H9 (cell line): Measurements from ENCODE around the gene SPIB. TPM values are rescaled to one million over a fixed set of nuclear protein-coding genes. Genes with fewer than 3 reads are reported as not detected.

Experiments used
- DNase-seq: peaks from one replicate; pipeline ENCODE4 v3.0.0-alpha.2; 2017
- H2AFZ ChIP-seq: one replicate; pipeline ENCODE4 v1.6.1; 2013; ENCODE audit warnings: mild to moderate bottlenecking, low read length, control low read depth, moderate library complexity
- H2AK5ac ChIP-seq: 2 replicates; pipeline ENCODE4 v1.6.1; 2013; ENCODE audit warnings: low read length, control low read depth, mixed read lengths; ENCODE audit not compliant: insufficient read length
- H2BK120ac ChIP-seq: one replicate; pipeline ENCODE4 v1.6.1; 2013; ENCODE audit warnings: low read depth, mild to moderate bottlenecking, low read length, control low read depth, inconsistent platforms; ENCODE audit not compliant: poor library complexity, severe bottlenecking
- H2BK12ac ChIP-seq: 2 replicates; pipeline ENCODE4 v1.6.1; 2013; ENCODE audit warnings: low read length, control low read depth, mixed read lengths, low read depth; ENCODE audit not compliant: insufficient read length
- H2BK15ac ChIP-seq: 2 replicates; pipeline ENCODE4 v1.6.1; 2013; ENCODE audit warnings: low read depth, low read length, control low read depth
- H2BK20ac ChIP-seq: one replicate; pipeline ENCODE4 v1.6.1; 2013; ENCODE audit warnings: low read depth, mild to moderate bottlenecking, low read length, control low read depth, inconsistent platforms; ENCODE audit not compliant: poor library complexity, severe bottlenecking
- H2BK5ac ChIP-seq: 2 replicates; pipeline ENCODE4 v1.6.1; 2013; ENCODE audit warnings: low read length, control low read depth, mixed read lengths; ENCODE audit not compliant: insufficient read length
- H3K14ac ChIP-seq: 2 replicates; pipeline ENCODE4 v1.6.1; 2013; ENCODE audit warnings: low read length, control low read depth; ENCODE audit not compliant: insufficient read depth
- H3K18ac ChIP-seq: 2 replicates; pipeline ENCODE4 v1.6.1; 2013; ENCODE audit warnings: low read depth, mild to moderate bottlenecking, mixed read lengths, low read length, control low read depth; ENCODE audit not compliant: insufficient read length
- H3K23ac ChIP-seq: 2 replicates; pipeline ENCODE4 v1.6.1; 2013; ENCODE audit warnings: low read length, control low read depth, mixed read lengths, low read depth; ENCODE audit not compliant: insufficient read length
- H3K23me2 ChIP-seq: 2 replicates; pipeline ENCODE4 v1.6.1; 2013; ENCODE audit warnings: low read depth, mild to moderate bottlenecking, mixed read lengths, low read length, control low read depth; ENCODE audit not compliant: insufficient read length, poor library complexity, severe bottlenecking
- H3K27ac ChIP-seq: 2 replicates; pipeline ENCODE4 v1.5.1; 2013; ENCODE audit warnings: low read length, control low read depth, mixed read lengths, low read depth; ENCODE audit not compliant: insufficient read length
- H3K27me3 ChIP-seq: 2 replicates; pipeline ENCODE4 v1.6.1; 2013; ENCODE audit warnings: low read length, control low read depth, inconsistent platforms; ENCODE audit not compliant: insufficient read depth
- H3K4ac ChIP-seq: 2 replicates; pipeline ENCODE4 v1.6.1; 2013; ENCODE audit warnings: low read depth, mild to moderate bottlenecking, control low read depth, inconsistent platforms, low read length, moderate library complexity
- H3K4me1 ChIP-seq: 2 replicates; pipeline ENCODE4 v1.6.1; 2013; ENCODE audit warnings: low read length, control low read depth, inconsistent platforms; ENCODE audit not compliant: insufficient read depth
- H3K4me2 ChIP-seq: 2 replicates; pipeline ENCODE4 v1.6.1; 2013; ENCODE audit warnings: low read length, control low read depth, mixed read lengths; ENCODE audit not compliant: insufficient read length, insufficient read depth
- H3K56ac ChIP-seq: 2 replicates; pipeline ENCODE4 v1.6.1; 2013; ENCODE audit warnings: low read depth, mild to moderate bottlenecking, mixed read lengths, low read length, control low read depth; ENCODE audit not compliant: insufficient read length
- H3K79me1 ChIP-seq: 2 replicates; pipeline ENCODE4 v1.6.1; 2013; ENCODE audit warnings: low read depth, mild to moderate bottlenecking, moderate library complexity, low read length, control low read depth, inconsistent platforms; ENCODE audit not compliant: insufficient read depth, poor library complexity, severe bottlenecking
- H3K79me2 ChIP-seq: 2 replicates; pipeline ENCODE4 v1.6.1; 2013; ENCODE audit warnings: low read length, control low read depth, inconsistent platforms; ENCODE audit not compliant: insufficient read depth
- H3K9ac ChIP-seq: 2 replicates; pipeline ENCODE4 v1.6.1; 2013; ENCODE audit warnings: low read length, control low read depth, mixed read lengths; ENCODE audit not compliant: insufficient read length; ENCODE audit errors: extremely low read depth
- H3K9me3 ChIP-seq: one replicate; pipeline ENCODE4 v1.6.1; 2013; ENCODE audit warnings: low read depth, low read length, inconsistent platforms; ENCODE audit not compliant: control insufficient read depth
- H3T11ph ChIP-seq: one replicate; pipeline ENCODE4 v1.6.1; 2013; ENCODE audit warnings: mild to moderate bottlenecking, low read length, control low read depth, inconsistent platforms
- H4K20me1 ChIP-seq: one replicate; pipeline ENCODE4 v1.6.1; 2013; ENCODE audit not compliant: control insufficient read depth, insufficient read length, insufficient read depth
- H4K5ac ChIP-seq: 2 replicates; pipeline ENCODE4 v1.6.1; 2013; ENCODE audit warnings: low read depth, mild to moderate bottlenecking, mixed read lengths, low read length, control low read depth; ENCODE audit not compliant: insufficient read length
- H4K8ac ChIP-seq: replicated peaks from 2 replicates; pipeline ENCODE4 v1.6.1; 2013; ENCODE audit warnings: low read length, control low read depth, mixed read lengths, low read depth; ENCODE audit not compliant: insufficient read length
- H4K91ac ChIP-seq: 2 replicates; pipeline ENCODE4 v1.6.1; 2013; ENCODE audit warnings: low read depth, mild to moderate bottlenecking, moderate library complexity, mixed read lengths, low read length, control low read depth; ENCODE audit not compliant: insufficient read length
- H3K27ac Mint-ChIP-seq, 3 experiments: 2 replicates in 2 of 3; 3 replicates in 1 of 3; pipeline ENCODE4 v1.8.0; 2020 to 2021; ENCODE audit warnings: mixed read lengths in 3 of 3, mild to moderate bottlenecking in 1 of 3, moderate library complexity in 1 of 3
- H3K27me3 Mint-ChIP-seq: 2 replicates; pipeline ENCODE4 v1.8.0; 2021; ENCODE audit warnings: low read depth, mild to moderate bottlenecking, moderate library complexity, mixed read lengths
- H3K36me3 Mint-ChIP-seq, 3 experiments: 2 replicates in 2 of 3; 3 replicates in 1 of 3; pipeline ENCODE4 v1.8.0; 2020 to 2021; ENCODE audit warnings: low read depth in 3 of 3, mixed read lengths in 3 of 3; ENCODE audit not compliant: insufficient read depth in 1 of 3
- H3K4me1 Mint-ChIP-seq, 2 experiments: 2 replicates each; pipeline ENCODE4 v1.8.0; 2020; ENCODE audit warnings: mixed read lengths in 2 of 2
- H3K4me3 Mint-ChIP-seq, 2 experiments: 2 replicates in 1 of 2; 3 replicates in 1 of 2; pipeline ENCODE4 v1.8.0; 2020 to 2021; ENCODE audit warnings: mild to moderate bottlenecking in 2 of 2, mixed read lengths in 2 of 2, moderate library complexity in 1 of 2
- H3K9me3 Mint-ChIP-seq, 2 experiments: 2 replicates in 1 of 2; 3 replicates in 1 of 2; pipeline ENCODE4 v1.8.0; 2020; ENCODE audit warnings: mild to moderate bottlenecking in 2 of 2, mixed read lengths in 2 of 2, moderate library complexity in 1 of 2
- CTCF ChIP-seq: fragments of 200-600 bp; sonication (generic); conservative IDR thresholded peaks from 3 replicates; pipeline ENCODE4 v1.8.0; 2021; ENCODE audit warnings: antibody characterized with exemption, mild to moderate bottlenecking
- WGBS: extraction: QIAGEN DNeasy Blood & Tissue Kit; methylation state at CpG from one replicate; pipeline ENCODE4 v1.1.7; 2013; ENCODE audit warnings: missing lambda C conversion rate, low lambda C conversion rate, mixed read lengths; ENCODE audit not compliant: insufficient read length; ENCODE audit errors: extremely low coverage; 5-methylcytosine and 5-hydroxymethylcytosine counted together
- total RNA-seq: library from RNA; stranded (reverse); gene quantifications from 2 replicates; pipeline ENCODE4 v1.2.1, GENCODE V29; 2021

Gene SPIB
- total RNA-seq, 1 experiment from 2014 or later: 33.3 TPM

GRCh38 chr19:50414864-50415660, 3.7 kb upstream of the SPIB start:
- Mint-ChIP-seq H3K27me3 (peaks cover 8% of the 10 kb centered on the region), H3K27ac (peak overlapping the region in 1 of 3 experiments; percentile 89; a peak in 2 of 7 replicates), H3K4me1 (peaks cover 17 to 24% of the 10 kb centered on the region in 2 experiments), H3K9me3 (peaks cover 0 to 2% of the 10 kb centered on the region in 2 experiments; a peak in 2 of 5 replicates), H3K4me3 (no peak overlapping the region; a peak in 1 of 5 replicates), H3K36me3 (peaks cover 23 to 44% (median 33%) of the 10 kb centered on the region in 3 experiments)
- no peak overlapping the region for H2BK12ac ChIP-seq
- H3K23ac ChIP-seq: no peak overlapping the region
- H3K4me2 ChIP-seq: no peak overlapping the region
- no peak overlapping the region for H3K9ac ChIP-seq
- H3K18ac ChIP-seq: peak overlapping the region; percentile 19
- no peak overlapping the region for H2AFZ ChIP-seq
- no peak overlapping the region for H3K27ac ChIP-seq
- TF ChIP-seq CTCF: peak; percentile 98
- no peak overlapping the region for H2AK5ac ChIP-seq
- H4K20me1 ChIP-seq: no peaks in the 10 kb centered on the region
- no peak overlapping the region for H4K5ac ChIP-seq
- DNase-seq: peak; percentile 92
- H3K4me1 ChIP-seq: no peaks in the 10 kb centered on the region
- no peak overlapping the region for H3K14ac ChIP-seq
- no peak overlapping the region for H4K91ac ChIP-seq
- H3T11ph ChIP-seq: no peak overlapping the region
- no peak overlapping the region for H4K8ac ChIP-seq
- no peak overlapping the region for H2BK5ac ChIP-seq
- H3K23me2 ChIP-seq: peaks cover 15% of the 10 kb centered on the region
- no peak overlapping the region for H2BK15ac ChIP-seq
- no peak overlapping the region for H2BK20ac ChIP-seq
- WGBS: no CpG with 5 or more reads among the region's 37 CpGs
- no peaks in the 10 kb centered on the region for H3K27me3 ChIP-seq
- H3K4ac ChIP-seq: no peak overlapping the region
- no peak overlapping the region for H3K56ac ChIP-seq
- no peaks in the 10 kb centered on the region for H3K9me3 ChIP-seq
- H3K79me1 ChIP-seq: no peaks in the 10 kb centered on the region
- no peaks in the 10 kb centered on the region for H3K79me2 ChIP-seq
- H2BK120ac ChIP-seq: no peak overlapping the region
